IPS DF 6.9 (cell line): ENCODE data around the gene CDH4.

Experiments
- DNase-seq: peaks from one replicate; pipeline ENCODE4 v3.0.0-alpha.2; 2013; ENCODE audit warnings: low read depth, low spot score
- H3K27ac ChIP-seq: one replicate; pipeline ENCODE4 v1.5.1; 2013; ENCODE audit warnings: low read length, control low read depth
- H3K27me3 ChIP-seq: 2 replicates; pipeline ENCODE4 v1.6.1; 2013; ENCODE audit warnings: mild to moderate bottlenecking, low read length; ENCODE audit not compliant: control insufficient read depth, insufficient read depth
- H3K36me3 ChIP-seq: 2 replicates; pipeline ENCODE4 v1.6.1; 2013; ENCODE audit warnings: low read length; ENCODE audit not compliant: control insufficient read depth, insufficient read depth
- H3K4me1 ChIP-seq: 2 replicates; pipeline ENCODE4 v1.6.1; 2013; ENCODE audit warnings: low read length; ENCODE audit not compliant: control insufficient read depth, insufficient read depth
- H3K4me3 ChIP-seq: 2 replicates; pipeline ENCODE4 v1.5.1; 2013; ENCODE audit warnings: mild to moderate bottlenecking, low read length
- H3K9me3 ChIP-seq: 2 replicates; pipeline ENCODE4 v1.6.1; 2013; ENCODE audit warnings: low read length, inconsistent platforms; ENCODE audit not compliant: control insufficient read depth, insufficient read depth
- WGBS: extraction: QIAGEN DNeasy Blood & Tissue Kit; methylation state at CpG from one replicate; pipeline ENCODE4 v1.1.7; 2013; ENCODE audit warnings: mixed read lengths, missing lambda C conversion rate; ENCODE audit not compliant: insufficient read length, insufficient coverage; 5-methylcytosine and 5-hydroxymethylcytosine counted together

Gene CDH4

DNA sequence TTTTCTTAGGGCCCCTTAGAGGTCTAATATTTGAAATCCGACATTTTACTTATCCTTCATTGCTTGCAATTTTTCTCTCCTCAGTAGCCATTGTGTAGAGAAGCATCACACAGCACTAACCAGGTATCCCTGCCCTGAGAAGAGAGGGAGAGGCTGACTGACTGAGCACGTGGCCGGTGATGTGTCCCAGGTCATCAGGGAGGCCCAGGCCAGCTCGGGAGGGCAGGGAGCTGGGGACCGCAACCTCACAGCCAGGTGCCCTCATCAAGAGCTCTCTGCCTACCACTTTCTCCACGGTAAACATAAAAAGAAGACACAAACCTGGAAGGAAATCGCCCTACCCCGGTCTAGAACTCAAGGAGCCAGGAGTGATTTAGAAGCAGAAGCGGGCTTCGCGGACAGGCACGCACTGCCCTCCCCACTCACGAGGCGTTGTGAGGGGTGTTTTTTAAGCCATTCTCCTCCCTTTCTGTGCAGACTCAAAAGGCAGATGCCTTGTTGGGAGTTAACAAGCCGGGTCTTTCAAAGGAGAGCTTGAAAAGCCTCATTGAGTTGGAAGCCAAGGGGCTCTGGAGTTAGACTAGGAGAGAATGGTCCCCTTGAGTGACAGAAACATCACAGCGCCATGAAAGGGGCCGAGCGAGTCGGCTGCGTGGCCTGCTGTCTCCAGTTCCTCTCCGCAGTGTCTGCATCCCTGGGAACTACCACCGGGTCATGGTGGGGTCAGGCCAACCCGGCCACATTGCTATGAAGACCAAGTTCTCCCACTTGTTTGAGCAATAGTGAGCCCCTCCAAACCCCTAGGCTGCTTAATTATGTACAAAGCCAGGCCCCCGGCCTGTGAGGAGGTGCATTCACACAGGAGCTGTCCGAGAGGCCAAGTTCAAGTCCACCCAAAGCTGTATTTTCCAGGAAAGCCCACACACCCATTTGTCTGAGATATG is 285.4 kb downstream of the CDH4 start:
- H3K4me1 ChIP-seq: peaks cover 3% of the 10 kb centered on the region; the same call in 1 of the 2 replicates
- no peaks in the 10 kb centered on the region for H3K9me3 ChIP-seq
- H3K36me3 ChIP-seq: no peaks in the 10 kb centered on the region
- no peak for DNase-seq
- no CpG with 5 or more reads among the region's 25 CpGs for WGBS
- H3K4me3 ChIP-seq: no peak overlapping the region
- H3K27ac ChIP-seq: no peak overlapping the region
- no peaks in the 10 kb centered on the region for H3K27me3 ChIP-seq

DNA sequence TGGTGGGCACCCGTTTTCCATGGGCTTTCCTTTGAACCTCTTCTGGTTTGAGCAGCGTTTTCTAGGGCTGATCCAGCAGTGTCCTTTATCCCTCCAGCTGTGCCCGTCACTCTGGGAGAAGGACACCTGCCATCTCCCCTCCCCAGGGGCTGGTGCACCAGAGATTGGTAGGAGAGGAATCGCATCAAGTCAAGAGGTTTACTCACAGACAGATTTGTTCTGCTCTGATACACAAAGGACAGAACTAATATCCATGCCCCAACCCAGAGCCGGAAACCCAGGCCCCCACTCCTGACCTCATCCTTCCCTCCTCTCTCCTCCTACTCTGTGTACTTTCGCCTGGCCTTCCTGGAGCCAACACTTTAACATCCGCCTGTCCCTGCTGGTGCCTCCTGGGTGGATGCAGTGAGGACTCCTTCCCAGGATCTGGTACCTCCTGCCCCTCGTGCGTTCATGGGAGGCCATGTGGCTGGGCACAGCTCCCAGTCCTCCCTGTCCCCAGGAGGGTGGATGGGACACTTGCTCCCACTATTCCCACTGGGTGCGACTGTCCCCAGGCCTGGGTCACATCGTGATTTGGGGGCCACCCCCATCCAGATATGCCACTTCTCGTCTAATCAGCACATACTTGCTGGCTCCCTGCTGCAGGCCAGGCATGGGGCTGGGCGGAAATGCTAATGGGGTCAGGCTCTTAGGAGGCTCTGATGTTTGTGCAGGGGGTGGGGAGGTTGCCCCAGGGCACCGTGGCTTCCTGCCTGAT is 286.3 kb downstream of the CDH4 start:
- Histone ChIP-seq H3K27me3 (no peaks in the 10 kb centered on the region), H3K9me3 (no peaks in the 10 kb centered on the region)
- no CpG with 5 or more reads among the region's 14 CpGs for WGBS

GRCh38 chr20:61538943-61539265 is 286.8 kb downstream of the CDH4 start:
- peaks cover 3% of the 10 kb centered on the region; the same call in 1 of the 2 replicates for H3K4me1 ChIP-seq
- no peaks in the 10 kb centered on the region for H3K36me3 ChIP-seq
- no peaks in the 10 kb centered on the region for H3K27me3 ChIP-seq
- no peaks in the 10 kb centered on the region for H3K9me3 ChIP-seq
- DNase-seq: no peak
- H3K4me3 ChIP-seq: no peak overlapping the region
- no peak overlapping the region for H3K27ac ChIP-seq
- no CpG with 5 or more reads among the region's 8 CpGs for WGBS

More for the DNA sequence above, 286.3 kb downstream of the CDH4 start:
- Histone ChIP-seq H3K27ac (no peak overlapping the region), H3K36me3 (no peaks in the 10 kb centered on the region), H3K4me3 (no peak overlapping the region), H3K4me1 (peaks cover 3% of the 10 kb centered on the region; the same call in 1 of the 2 replicates)
- no peak for DNase-seq

GRCh38 chr20:61539706-61540360 is 287.8 kb downstream of the CDH4 start:
- Histone ChIP-seq H3K27ac (no peak overlapping the region), H3K4me3 (no peak overlapping the region), H3K27me3 (no peaks in the 10 kb centered on the region), H3K4me1 (peaks cover 3% of the 10 kb centered on the region; the same call in 1 of the 2 replicates), H3K36me3 (no peaks in the 10 kb centered on the region), H3K9me3 (no peaks in the 10 kb centered on the region)
- DNase-seq: no peak
- no CpG with 5 or more reads among the region's 19 CpGs for WGBS

DNA sequence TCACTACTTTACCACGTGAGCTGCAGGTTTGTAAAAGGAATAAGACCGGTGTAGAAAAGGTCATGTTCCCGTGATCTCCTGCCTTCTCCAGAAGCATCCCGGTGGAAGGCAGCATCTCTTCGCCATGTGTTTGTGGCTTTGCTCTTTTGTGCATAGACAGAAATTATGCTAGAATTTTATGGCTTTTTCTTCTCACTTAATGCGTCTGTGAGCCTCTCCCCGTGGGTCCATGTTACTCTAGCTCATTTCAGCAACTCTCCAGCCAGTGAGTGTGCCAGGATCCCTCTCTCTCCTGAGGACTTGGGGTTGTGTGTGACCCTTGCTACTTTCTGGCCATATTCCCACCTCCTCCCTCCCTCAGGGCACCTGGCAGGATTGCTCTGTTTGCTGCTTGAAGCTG is 289.5 kb downstream of the CDH4 start:
- no peaks in the 10 kb centered on the region for H3K27me3 ChIP-seq
- WGBS: no CpG with 5 or more reads among the region's 7 CpGs
- H3K4me3 ChIP-seq: no peak overlapping the region
- H3K27ac ChIP-seq: no peak overlapping the region
- no peaks in the 10 kb centered on the region for H3K36me3 ChIP-seq
- no peak for DNase-seq
- H3K4me1 ChIP-seq: peaks cover 3% of the 10 kb centered on the region; the same call in 1 of the 2 replicates
- no peaks in the 10 kb centered on the region for H3K9me3 ChIP-seq

- no peaks in the 10 kb centered on the region for H3K36me3 ChIP-seq
- H3K9me3 ChIP-seq: no peaks in the 10 kb centered on the region
- peaks cover 3% of the 10 kb centered on the region; the same call in 1 of the 2 replicates for H3K4me1 ChIP-seq
- H3K27me3 ChIP-seq: no peaks in the 10 kb centered on the region
- H3K27ac ChIP-seq: no peak overlapping the region
- H3K4me3 ChIP-seq: no peak overlapping the region
- no peak for DNase-seq
- no CpG with 5 or more reads among the region's 8 CpGs for WGBS
Observed at GRCh38 chr20:61543086-61543485, 291.0 kb downstream of the CDH4 start.

GRCh38 chr20:61543931-61544745 is 292.1 kb downstream of the CDH4 start:
- no peak overlapping the region for H3K27ac ChIP-seq
- no peaks in the 10 kb centered on the region for H3K9me3 ChIP-seq
- H3K36me3 ChIP-seq: no peaks in the 10 kb centered on the region
- no peak overlapping the region for H3K4me3 ChIP-seq
- no peaks in the 10 kb centered on the region for H3K27me3 ChIP-seq
- no peaks in the 10 kb centered on the region for H3K4me1 ChIP-seq
- no peak for DNase-seq
- WGBS: no CpG with 5 or more reads among the region's 34 CpGs

DNA sequence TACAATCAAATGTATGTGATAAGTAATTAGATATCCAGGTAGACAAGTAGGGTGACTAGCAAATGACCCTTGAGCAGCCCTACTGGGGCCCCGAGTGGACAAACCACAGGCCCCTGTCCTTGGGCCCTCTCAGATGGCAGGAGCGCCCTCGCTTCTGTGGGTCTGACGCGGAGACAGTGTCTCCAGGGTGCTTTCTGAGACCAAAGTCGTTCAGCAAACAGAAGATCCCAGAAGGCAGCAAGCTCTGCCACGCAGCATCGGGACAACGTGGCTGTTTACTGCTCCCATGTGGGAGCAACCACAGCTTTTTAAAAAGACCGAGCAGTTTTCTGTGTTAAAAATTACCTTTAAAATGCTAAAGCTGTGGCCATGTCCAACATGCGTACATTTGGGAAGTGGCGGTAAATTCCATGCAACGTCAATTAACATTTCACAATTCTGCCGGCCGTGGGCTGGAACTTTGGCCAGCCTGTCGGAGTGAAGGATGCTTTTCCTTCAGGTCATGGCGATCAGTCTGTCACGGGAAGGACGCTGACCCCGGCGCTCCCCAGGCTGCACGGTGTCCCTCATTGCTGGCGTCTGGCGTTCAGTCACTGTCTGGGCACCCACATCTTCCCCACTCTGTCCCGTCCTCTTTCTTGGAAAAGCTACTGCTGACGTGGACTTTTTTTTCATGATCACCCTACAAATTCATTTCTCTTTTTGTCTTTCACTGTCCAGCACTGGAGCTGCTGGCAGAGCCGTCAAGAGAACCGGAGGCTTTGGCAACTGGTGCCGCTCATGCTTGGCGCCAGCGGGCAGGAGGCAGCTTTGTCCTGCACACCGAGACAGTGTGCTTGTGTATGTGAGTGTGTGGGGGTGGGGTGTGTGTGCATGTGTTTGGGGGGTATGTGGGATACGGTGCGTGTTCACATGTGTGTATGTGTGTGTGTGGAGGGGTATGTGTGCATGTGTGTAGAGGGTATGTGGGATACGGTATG is 293.1 kb downstream of the CDH4 start:
- DNase-seq: no peak
- Histone ChIP-seq H3K9me3 (no peaks in the 10 kb centered on the region), H3K36me3 (no peaks in the 10 kb centered on the region), H3K4me1 (no peaks in the 10 kb centered on the region), H3K27me3 (no peaks in the 10 kb centered on the region), H3K4me3 (no peak overlapping the region), H3K27ac (no peak overlapping the region)
- WGBS: 100% methylated on average over 3 of the region's 35 CpGs

DNA sequence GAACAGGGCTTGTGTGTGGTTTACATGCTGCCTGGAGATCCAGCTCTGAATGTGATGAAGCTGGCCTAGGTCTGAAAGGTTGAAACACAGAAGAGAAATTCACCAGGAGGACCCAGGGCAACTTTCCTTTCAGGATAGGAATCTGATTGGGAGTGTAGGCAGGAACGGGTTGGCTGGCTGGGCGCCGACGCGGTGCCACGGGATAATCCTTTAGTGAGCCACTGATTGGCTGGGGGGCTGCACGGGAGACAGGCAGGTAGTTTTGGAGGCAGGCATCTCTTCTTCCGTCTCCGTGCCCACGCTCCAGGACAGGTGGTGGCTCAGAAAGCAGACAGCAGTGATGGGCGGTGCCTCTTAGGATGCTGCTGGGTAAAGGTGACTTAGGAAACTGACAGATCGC is 294.6 kb downstream of the CDH4 start:
- no CpG with 5 or more reads among the region's 12 CpGs for WGBS
- no peak for DNase-seq
- no peaks in the 10 kb centered on the region for H3K27me3 ChIP-seq
- H3K27ac ChIP-seq: no peak overlapping the region
- H3K4me1 ChIP-seq: no peaks in the 10 kb centered on the region
- H3K9me3 ChIP-seq: no peaks in the 10 kb centered on the region
- no peaks in the 10 kb centered on the region for H3K36me3 ChIP-seq
- H3K4me3 ChIP-seq: no peak overlapping the region
